Esophagus mucosa (tissue), 1 donor: Measurements from ENCODE around the gene ITGA8. TPM values are rescaled to one million over a fixed set of nuclear protein-coding genes. Genes with fewer than 3 reads are reported as not detected.
"Not testable (repeated sequence)": the region's sequence is repeated elsewhere in the genome, so short reads cannot be mapped to it uniquely, and the experiment has no call there.

Experiments used
- ATAC-seq: fragments of 200-7000 bp; cut with Tn5 transposase; one replicate; pipeline ENCODE4 v1.9.1; 2020
- total RNA-seq: library from RNA; stranded (reverse); gene quantifications from one replicate; pipeline ENCODE4 v1.2.4, GENCODE V29; 2023
- donor health status: DM: yes; HTN: yes; CAD: no.

The ITGA8 gene
- total RNA-seq, 1 donor from 2014 or later: 2.1 TPM

GRCh38 chr10:15672469-15672868, 47.3 kb downstream of the ITGA8 start:
- no peak for ATAC-seq

- ATAC-seq: no peak
Observed at GRCh38 chr10:15670880-15671279, 48.8 kb downstream of the ITGA8 start.

- ATAC-seq: no peak
Observed at GRCh38 chr10:15661574-15661973, 58.1 kb downstream of the ITGA8 start.

GRCh38 chr10:15660990-15661389, 58.7 kb downstream of the ITGA8 start:
- ATAC-seq: no peak

GRCh38 chr10:15658069-15658702, 61.5 kb downstream of the ITGA8 start:
- ATAC-seq: no peak

- no peak for ATAC-seq
Observed at GRCh38 chr10:15652757-15653156, 67.0 kb downstream of the ITGA8 start.

- ATAC-seq: no peak
Observed at GRCh38 chr10:15652117-15652516, 67.6 kb downstream of the ITGA8 start.

GRCh38 chr10:15651175-15651574, 68.5 kb downstream of the ITGA8 start:
- no peak for ATAC-seq

- ATAC-seq: no peak
Observed at GRCh38 chr10:15642095-15642494, 77.6 kb downstream of the ITGA8 start.

GRCh38 chr10:15640536-15641085, 79.1 kb downstream of the ITGA8 start:
- no peak for ATAC-seq

GRCh38 chr10:15636446-15636845, 83.3 kb downstream of the ITGA8 start:
- no peak for ATAC-seq

- no peak for ATAC-seq
Observed at GRCh38 chr10:15632456-15633091, 87.1 kb downstream of the ITGA8 start.

- not testable (repeated sequence) for ATAC-seq
Observed at GRCh38 chr10:15631205-15631604, 88.5 kb downstream of the ITGA8 start.

- no peak for ATAC-seq
Observed at GRCh38 chr10:15630353-15630752, 89.4 kb downstream of the ITGA8 start.

- ATAC-seq: no peak
Observed at GRCh38 chr10:15627617-15628196, 92.0 kb downstream of the ITGA8 start.

GRCh38 chr10:15626937-15627336, 92.8 kb downstream of the ITGA8 start:
- no peak for ATAC-seq

- no peak for ATAC-seq
Observed at GRCh38 chr10:15625261-15625660, 94.5 kb downstream of the ITGA8 start.

- ATAC-seq: no peak
Observed at GRCh38 chr10:15624401-15625196, 95.1 kb downstream of the ITGA8 start.

GRCh38 chr10:15620836-15621515, 98.7 kb downstream of the ITGA8 start:
- no peak for ATAC-seq

- no peak for ATAC-seq
Observed at GRCh38 chr10:15620337-15620736, 99.4 kb downstream of the ITGA8 start.

GRCh38 chr10:15609246-15609645, 110.5 kb downstream of the ITGA8 start:
- no peak for ATAC-seq

GRCh38 chr10:15606377-15606776, 113.3 kb downstream of the ITGA8 start:
- ATAC-seq: no peak
